OCI-LY7 (cell line): Measurements from ENCODE around the gene RAD51B.

Experiments
- CTCF ChIP-seq: fragments of 200-600 bp; sonication (generic); conservative IDR thresholded peaks from 2 replicates; pipeline ENCODE4 v1.5.1; 2014; ENCODE audit warnings: mild to moderate bottlenecking, antibody characterized with exemption, low read length, moderate library complexity, mixed read lengths
- EZH2phosphoT487 ChIP-seq: fragments of 200-600 bp; sonication (generic); IDR thresholded peaks from 2 replicates; pipeline ENCODE4 v1.6.1; 2018; ENCODE audit warnings: low read depth, borderline replicate concordance, mild to moderate bottlenecking, mixed run types, antibody characterized with exemption, low read length, moderate library complexity, mixed read lengths

- TF ChIP-seq CTCF: no peak
- TF ChIP-seq EZH2phosphoT487: no peak
Measured at GRCh38 chr14:68561531-68562007, 742.0 kb downstream of the RAD51B start.
